ENCODE data around the gene LHFPL3.

Gene LHFPL3

DNA sequence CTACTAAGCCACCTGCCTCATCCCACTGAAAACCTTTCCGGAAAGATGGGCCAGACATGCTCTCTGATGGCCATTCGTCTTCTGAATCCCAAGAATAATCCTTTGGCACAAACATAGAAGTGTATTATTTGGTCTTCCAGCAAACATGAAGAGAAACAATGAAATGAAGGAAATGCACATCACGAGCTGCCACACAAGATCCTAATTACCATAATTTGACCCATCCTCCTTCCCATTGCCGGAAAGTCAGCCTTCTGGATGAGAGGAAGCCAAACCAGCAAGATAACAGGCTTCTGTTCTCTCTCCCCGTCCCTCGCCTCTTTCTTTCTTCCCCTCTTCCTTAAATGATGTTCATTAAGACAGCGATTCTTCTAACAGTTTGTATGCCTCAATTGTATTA is 466.7 kb downstream of the LHFPL3 start:
- no peak for DNase-seq (ENCODE audit: low read depth in 1 of 2, low spot score in 1 of 2)

DNA sequence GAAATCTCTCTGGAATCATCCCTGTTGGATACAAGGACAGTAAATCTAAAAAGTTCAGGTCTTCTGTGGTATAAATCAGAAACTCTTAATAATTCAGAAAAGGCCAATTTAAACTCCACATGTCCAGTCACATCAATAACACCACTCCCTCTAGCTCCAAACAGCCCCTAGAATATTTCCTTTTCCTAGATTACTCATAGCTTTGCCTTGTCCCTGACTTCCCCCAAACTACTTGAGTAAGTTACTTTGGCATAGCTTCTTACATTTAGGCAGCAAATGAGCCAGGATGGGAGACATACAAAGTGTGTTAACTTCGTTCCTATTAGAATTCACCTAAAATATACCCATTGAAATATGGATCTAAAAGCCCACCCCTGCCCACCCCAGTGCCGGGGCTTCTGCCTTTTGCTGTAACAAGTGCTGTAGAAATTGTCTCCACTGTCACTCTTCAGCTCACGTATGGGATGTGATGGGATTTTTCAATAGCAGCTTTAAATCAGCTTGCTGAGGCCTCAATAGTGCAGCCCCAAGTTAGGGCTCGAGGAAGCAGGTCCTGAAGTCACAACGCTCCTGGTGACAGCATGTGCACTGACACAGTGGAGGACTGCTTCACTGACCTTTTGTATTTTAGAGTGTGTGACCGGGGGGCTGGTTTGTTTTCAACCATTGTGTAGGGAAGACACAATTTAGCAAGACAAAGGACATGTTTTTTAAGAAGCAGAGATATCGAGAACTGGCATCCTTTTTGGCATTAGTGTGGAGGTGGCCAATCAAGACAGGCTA is 467.4 kb downstream of the LHFPL3 start:
- no peak for DNase-seq (ENCODE audit: low read depth in 1 of 2, low spot score in 1 of 2)

DNA sequence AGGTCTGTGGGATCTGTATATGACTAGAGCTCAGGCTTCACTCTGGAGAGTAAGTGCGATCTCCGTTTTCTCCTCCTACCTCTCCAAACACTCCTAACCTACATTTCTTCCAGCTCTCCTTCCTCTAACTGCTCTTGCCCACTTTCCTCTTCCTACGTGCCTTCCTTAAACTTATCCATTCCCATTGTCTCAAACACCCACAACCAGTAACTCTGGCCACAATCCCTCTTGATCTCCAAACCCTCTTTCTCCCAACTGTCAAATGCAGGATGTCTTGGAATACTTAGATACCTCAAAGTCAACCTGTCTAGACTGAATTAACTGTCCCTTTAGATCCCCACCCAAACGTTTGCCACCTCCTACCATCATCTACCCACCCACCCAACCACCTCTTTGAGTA is 471.9 kb downstream of the LHFPL3 start:
- no peak for DNase-seq (ENCODE audit: low read depth in 1 of 2, low spot score in 1 of 2)

DNA sequence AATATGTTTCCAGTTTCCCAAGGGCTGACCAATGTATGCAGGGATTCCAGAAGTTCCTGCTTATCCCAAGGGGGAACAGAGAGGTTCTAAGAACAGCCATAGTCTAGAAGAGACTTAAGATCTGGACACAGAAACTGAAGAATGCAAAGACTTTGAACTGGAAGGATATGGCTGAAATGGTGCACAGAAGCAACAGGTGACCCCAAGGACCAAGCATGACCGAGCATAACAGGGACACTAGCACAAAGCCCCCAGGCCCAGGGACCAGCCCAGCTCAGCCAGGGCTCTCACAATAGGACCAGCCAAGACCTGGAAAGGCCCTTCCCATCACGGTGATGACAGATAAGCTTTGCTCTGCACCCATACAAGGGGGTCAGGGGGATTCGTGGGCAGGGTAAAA is 472.6 kb downstream of the LHFPL3 start:
- no peak for DNase-seq (ENCODE audit: low read depth in 1 of 2, low spot score in 1 of 2)

DNA sequence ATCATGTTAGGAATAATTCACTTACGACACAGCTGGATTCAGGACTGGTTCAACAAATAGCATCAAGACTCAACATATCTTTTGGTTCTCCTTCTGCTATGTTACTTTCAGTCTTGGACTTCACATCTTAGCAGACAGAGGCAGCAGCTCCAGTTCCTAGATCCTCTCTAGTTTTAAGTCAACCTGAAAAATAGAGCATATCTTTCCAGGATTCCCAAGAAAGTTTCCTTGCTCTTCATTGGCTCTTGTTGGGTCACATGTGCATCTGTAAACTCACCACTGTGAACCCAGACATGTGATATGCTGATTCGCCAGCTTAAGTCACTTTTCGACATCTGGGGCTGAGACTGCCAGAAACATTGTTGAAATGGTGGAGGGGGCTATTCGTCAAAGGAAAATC is 475.5 kb downstream of the LHFPL3 start:
- DNase-seq (ENCODE audit: low read depth in 1 of 2, low spot score in 1 of 2), result no peak

DNA sequence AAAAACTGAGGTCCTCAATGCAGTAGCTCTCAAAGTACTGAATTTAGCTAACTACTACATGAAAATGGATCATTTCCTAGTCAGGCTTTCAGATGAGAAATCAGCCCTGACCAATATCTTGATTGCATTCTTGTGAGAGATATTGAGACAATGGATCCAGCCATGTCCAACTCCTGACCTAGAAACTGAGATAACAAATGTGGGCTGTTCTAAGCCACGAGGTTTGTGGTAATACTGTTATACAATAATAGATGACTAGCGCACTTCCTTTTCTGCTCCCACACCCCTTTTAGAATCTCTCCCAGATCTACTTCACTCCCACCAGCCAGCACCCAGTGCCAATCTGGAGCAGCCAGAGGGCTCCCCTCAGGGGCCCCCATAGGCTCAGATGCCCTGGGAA is 476.3 kb downstream of the LHFPL3 start:
- no peak for DNase-seq (ENCODE audit: low read depth in 1 of 2, low spot score in 1 of 2)

DNA sequence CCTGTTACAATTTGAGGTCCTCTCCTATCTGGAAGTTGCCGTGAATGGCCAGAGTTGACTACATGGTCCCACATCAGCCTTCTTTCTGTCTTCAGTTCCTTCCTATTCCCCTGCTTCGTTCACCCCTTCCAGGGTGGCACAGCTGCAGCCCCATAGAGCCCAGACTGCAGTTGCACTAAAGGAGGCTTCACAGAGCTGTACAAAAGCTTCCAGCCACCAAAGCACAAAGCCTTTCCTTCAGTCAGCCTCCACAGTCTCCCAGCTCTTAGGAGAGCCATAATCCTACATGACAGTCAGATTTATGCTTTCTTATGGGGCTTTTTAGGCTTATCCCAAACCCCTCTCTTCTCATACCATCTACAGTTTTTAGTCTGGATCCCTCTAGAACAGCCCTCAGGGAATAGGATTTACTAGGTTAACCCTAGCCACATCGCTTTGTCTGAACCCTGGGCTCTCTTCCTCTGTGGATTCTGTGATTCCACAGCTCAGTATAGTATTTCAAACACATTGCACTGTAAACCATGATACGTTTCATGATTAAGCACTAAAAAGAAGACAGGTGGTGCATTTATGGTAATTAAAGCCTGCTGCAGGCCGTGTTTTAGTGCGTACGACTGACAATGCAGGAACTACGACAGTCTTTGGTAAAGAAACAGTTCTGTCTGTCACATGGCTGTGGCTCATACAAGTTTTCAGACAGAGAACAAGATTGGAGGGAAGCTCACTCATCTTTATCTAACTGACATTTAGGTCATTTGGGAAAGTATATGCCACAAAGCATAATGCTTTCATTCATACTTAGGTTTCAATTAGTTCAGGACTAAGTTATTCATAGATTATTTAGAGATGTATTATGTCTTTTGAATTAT is 477.3 kb downstream of the LHFPL3 start:
- DNase-seq (ENCODE audit: low read depth in 1 of 2, low spot score in 1 of 2), result no peak

DNA sequence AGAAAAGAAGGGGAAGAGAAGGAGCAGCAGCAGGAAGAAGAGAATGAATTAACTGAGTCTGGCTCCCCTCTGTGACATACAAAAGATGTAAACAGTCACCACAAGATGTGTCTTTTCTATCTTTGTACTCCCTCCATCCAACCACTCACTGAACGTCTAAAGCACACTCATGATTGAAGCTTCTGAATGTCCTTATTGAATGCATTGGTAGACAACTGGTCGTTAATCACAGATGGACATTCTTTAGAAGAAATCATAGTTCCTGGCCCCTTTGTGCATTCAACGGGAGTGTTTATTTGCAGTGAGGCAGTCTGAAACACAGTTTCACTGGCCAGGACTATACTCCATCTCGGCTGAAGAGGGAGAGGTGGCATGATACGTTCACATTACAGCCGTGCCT is 479.3 kb downstream of the LHFPL3 start:
- no peak for DNase-seq (ENCODE audit: low read depth in 1 of 2, low spot score in 1 of 2)

DNA sequence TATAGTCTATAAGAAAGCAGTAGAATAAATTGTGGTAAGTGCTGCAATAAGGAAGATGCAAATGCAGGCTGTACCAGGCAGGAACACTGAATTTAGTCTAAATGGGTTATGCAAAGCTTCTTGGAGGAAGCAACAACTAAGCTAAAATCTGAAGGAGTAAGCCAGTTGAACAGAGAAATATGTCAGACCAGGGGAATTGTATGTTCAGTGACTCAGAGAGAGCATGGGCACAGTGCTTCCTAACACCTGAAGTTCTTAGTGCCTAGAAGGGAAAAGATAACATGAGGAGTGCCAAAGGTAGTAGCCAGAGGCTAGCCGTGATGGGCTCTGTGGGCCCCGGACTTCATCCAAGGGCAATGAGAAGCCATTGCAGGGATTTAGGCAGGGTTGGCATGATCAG is 481.5 kb downstream of the LHFPL3 start:
- DNase-seq (ENCODE audit: low read depth in 1 of 2, low spot score in 1 of 2), result no peak

DNA sequence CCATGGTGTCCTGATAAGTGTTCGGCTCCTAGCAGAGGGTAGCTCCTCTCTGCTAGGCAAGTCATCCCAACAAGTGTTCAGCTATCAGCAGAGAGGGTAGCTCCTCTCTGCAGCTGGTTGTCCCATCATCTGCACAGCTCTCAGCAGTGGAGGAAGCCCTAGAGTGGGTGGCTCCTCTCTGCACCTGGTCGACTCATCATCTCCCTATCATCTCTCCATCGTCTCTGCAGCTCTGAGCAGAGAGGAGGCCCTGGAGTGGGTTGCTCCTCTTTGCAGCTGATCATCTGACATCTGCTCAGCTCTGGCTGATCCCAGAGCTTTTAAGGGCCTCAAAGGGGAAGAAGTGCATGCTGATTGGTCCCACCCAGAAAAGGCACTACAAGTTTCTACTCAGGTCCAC is 485.7 kb downstream of the LHFPL3 start:
- no peak for DNase-seq (ENCODE audit: low read depth in 1 of 2, low spot score in 1 of 2)

DNA sequence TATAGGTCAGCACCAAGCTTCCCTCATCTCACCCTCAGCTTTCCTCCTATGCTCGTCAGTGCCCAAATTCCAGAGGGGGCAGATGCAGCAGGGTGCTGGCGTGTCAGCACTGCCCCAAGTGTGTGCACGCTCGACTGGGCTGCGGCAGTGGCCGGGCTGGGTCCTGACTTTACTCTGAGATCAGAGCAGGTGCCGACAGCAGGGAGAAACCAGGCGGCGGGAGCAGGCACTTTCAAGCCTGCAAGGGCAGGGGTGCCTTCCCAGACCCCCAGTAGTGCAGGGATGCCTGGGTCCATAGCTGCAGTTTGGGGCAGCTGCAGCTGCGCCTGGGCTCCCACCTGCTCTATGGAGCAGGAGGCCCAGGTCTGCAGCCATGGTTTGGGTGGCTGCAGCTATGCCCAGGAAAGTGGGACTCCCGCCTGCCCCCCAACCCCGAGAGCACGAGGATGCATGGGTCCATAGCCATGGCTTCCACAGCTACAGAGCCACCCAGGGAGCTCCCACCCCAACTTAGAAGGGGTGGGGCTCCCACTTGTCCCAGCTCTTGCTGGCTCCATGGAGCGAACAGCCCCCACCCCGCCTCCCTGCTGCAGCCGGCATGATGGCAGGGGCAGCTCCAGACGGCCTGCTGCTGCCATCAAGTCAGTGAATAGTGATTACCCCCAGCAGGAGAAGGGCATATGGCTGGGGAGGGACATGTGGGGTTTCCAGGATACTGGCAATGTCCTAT is 486.4 kb downstream of the LHFPL3 start:
- no peak for DNase-seq (ENCODE audit: low read depth in 1 of 2, low spot score in 1 of 2)

DNA sequence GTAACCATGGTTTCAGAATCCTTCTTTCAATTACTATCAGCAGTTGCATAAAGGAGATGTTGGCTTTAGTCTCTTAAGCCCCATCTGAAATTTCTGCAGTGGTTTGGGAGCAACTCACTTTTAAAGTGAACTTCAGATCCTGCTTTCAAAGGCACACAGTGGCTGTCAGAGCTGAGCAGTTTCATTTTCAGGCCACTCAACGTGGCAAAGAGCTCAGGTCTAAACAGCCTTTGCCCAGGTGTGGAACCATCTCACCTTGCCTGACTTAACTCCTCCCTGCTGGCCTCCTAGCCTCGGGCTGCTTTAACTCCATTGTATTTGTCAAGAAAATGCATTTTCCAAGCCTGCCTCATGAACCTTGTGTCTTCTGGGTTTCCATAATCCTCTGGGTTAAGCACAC is 488.1 kb downstream of the LHFPL3 start:
- DNase-seq (ENCODE audit: low read depth in 1 of 2, low spot score in 1 of 2), result no peak

DNA sequence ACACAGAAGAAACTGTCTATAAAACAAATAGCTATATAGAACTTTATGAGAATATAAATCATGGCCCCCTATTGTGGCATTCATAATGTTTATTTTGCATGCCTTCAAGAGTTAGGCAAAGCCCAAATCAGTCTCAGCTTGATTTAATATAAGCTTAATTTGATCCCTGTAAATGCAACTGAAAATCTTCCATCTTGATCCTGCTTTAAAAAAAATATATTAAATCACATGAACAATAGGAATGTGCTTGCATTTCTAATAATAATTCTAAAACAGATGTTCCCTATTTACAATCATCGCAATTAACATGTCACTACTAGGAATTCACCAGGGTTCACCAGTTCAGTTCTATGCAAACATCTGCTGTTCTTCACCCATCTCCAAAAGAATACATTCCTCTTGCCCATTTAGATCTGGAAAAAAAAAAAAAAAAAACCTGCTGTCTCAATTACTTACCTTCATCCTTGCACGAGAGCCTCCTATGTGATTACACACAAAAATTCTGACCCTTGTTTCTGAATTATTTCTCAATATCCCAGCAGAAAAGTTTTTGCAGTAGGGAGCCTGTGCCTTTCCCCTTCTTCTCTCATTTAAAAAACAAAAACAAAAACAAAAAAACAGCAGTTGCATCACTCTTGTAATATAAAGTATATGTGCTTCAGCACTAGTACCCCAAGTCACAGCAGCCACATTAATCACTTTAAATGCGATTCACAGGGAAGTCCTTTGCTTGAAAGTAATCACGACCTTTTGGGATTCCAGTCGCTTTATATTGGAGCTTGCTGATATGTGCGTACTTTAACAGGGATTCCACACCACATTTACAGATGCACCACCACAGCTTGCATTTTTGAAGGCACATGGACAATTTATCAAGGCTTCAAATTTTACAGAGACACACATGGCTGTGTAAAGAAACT is 490.8 kb downstream of the LHFPL3 start:
- DNase-seq (ENCODE audit: low read depth in 1 of 2, low spot score in 1 of 2), result no peak

DNA sequence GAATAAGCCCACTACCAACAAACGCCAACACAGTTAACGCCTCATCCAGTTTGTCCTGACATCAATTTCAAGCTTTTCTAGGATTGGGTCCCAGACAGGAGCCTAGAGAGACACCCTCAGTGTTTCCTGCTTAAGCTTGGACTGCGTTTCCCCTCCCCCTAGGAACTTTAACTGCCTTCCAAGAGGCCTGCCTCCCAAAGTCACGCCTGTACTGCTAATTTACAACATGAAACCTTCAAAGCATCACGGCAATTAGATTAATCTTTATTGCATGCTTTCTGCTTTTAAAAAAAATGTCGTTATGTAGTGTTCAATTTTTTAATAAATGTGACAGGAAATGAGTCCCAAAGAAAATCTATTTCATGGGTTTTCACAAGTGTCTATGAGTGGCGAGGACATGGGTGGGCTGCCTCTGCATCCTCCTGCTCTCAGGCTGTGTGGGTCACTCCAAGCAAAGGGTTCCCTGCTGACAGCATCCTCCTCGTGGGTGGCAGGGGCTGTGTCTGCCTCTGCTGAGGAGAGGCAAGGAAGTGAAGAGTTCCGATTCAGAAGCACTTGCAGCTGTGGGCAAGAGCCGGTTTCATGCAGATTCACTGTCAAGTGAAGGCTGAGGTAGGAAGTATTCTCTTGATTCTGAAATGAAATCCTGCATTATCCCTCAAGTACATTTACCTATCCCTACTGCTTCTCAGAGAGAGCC is 492.6 kb downstream of the LHFPL3 start:
- no peak for DNase-seq (ENCODE audit: low read depth in 1 of 2, low spot score in 1 of 2)

DNA sequence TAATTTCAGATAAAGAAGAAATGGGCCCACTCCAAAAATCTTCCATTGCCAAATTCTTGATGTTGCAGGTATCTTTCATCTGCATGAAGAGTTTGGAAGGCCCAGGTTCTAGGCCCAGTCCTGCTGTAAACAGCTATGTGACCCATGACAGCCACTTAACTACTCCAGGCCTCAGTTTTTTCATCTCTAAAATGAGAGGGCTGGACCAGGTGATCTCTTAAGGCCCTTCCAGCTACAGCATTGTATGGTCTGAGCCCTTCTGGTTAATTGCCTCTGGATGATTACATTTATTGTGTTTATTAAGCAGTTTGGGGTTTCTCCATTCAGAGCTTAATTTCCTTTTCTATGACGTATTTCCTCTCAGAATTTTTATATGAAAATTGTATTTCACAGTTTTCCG is 494.8 kb downstream of the LHFPL3 start:
- DNase-seq (ENCODE audit: low read depth in 1 of 2, low spot score in 1 of 2), result no peak

DNA sequence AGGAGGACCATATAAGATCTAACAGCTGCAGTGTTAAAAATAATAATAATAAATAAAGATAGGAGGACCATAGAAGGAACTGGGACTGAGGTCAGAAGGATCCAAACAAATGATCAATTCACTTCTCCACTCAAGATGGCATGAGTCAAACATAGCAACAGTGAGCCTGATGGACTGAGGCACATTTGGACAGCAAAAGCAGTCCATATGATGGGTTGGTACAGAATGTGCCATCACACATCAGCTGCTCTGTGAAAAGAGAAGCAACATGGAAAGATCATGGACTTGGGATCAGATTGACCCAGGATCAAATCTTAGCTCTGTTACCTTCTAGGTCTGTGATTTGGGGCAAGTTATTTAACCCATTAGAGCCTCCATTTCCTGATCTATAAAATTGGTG is 496.7 kb downstream of the LHFPL3 start:
- no peak for DNase-seq (ENCODE audit: low read depth in 1 of 2, low spot score in 1 of 2)

DNA sequence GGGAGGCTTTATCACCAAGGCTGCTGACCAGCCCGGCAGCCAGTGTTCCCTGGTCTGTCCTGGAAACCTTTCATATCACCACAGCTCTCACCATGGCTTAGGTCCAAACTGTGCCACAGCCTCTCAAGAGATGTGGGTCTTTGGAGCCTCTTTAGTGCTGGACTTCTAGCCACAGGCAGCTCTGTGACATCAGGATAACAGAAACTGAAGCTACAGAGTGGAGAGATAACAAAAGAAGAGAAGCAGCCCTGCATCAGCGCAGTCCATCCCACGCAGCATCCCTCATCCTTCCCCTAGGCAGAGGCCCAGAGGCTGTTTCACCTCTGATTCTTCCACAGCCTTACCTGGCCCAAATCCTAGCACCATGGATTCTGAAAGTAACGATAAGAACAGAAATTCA is 497.7 kb downstream of the LHFPL3 start:
- no peak for DNase-seq (ENCODE audit: low read depth in 1 of 2, low spot score in 1 of 2)

DNA sequence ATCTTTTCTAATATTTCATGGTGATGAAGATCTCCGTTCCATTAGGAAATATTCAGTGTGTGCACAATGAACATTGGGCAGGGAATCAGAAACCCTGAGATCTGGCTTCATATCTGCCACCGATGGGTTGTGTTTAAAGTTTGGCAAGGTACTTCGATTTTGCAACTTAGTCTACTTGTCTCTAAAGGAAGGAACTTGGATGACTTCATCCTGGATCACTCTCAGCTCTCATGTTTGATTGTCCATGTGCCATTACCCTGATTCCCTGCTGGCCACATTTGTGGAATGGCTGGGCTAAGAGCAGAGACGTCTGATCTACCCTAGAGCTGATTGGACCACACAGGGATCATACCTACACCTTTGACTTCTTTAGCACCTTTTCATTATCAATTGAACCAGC is 508.6 kb downstream of the LHFPL3 start:
- DNase-seq (ENCODE audit: low read depth in 1 of 2, low spot score in 1 of 2), result no peak

DNA sequence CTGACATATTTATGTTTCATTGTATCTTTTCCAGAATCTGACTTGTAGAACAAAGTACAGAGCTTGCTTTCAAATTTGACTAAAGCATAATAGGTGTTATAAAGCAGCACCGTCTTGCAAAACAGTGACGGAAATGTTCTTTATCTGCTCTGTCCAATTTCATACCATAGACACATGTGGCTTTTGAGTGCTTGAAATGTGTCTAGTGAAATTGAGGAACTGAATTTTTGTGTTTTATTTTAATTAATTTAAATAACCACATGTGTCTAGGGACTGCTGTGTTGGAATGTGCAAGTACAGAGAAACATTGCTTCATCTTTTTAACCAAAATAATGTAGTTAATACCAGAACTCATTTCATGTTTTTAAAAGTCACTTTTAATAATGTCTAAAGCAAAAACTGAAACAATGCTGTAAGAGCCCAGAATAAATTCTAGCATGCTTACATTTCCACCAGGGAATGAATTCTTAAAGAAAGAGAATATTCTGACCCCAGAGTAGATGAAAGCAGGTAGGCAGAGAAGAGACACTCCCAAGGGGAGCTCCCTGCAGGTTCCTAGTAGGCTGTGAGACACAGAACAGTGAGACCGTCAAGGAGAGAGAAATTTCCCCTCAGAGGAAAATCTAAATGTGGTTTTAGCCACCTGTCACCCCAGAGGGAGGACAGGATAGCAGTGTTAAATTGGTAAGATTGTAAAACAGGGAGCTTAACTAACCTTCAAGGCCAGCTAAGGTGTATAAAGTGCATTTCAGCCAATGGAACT is 510.3 kb downstream of the LHFPL3 start:
- no peak for DNase-seq (ENCODE audit: low read depth in 1 of 2, low spot score in 1 of 2)

DNA sequence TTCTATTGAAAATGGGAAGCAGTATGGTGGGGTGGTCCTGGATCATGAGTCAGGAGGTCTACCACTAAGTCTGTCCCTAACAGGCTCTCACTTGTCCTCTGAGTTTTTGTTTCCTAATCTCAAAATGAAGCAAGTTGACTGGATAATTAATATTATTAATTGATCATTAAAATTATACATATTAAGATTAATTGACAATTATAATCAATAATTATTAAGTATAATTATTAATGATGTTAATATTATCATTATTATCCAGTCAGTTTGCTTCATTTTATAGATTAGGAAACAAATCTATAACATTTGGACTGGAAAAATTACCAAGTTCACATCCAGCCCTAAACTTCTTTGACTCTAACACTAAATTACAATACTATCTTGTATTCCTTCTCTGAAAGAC is 511.4 kb downstream of the LHFPL3 start:
- DNase-seq (ENCODE audit: low read depth in 1 of 2, low spot score in 1 of 2), result no peak
